ENCODE measurements around the gene ZBTB1.

ZBTB1 gene

GRCh38 chr14:64573109-64573508, 68.5 kb downstream of the ZBTB1 start:
- DNase-seq, result no peak

All from stimulated activated CD4-positive, alpha-beta T cell treated with anti-CD3 and anti-CD28 coated beads, Interleukin-1b, Interleukin-23, amount 100 ng/mL, for 48 hours (primary cell).